ENCODE results near the gene SPOCK1. TPM values are rescaled to one million over a fixed set of nuclear protein-coding genes. Genes with fewer than 3 reads are reported as not detected.
A peak's percentile ranks its signal among the peaks of the same experiment; 100 is the strongest.

Gene SPOCK1
- total RNA-seq, 1 experiment from 2014 or later = 10.9 TPM

GRCh38 chr5:137136991-137137632 is 362.0 kb downstream of the SPOCK1 start:
- Histone ChIP-seq H4K5ac (ENCODE audit: insufficient read length, low read depth, low read length) (no peak overlapping the region), H3K56ac (ENCODE audit: insufficient read length, low read depth, low read length) (no peak overlapping the region), H3K27ac (ENCODE audit: insufficient read length, low read depth, low read length) (no peak overlapping the region), H3T11ph (ENCODE audit: low read length) (no peak overlapping the region), H2BK5ac (ENCODE audit: insufficient read length, low read length) (no peak overlapping the region), H4K91ac (ENCODE audit: insufficient read length, low read depth, low read length) (no peak overlapping the region), H3K23ac (ENCODE audit: insufficient read length, low read depth, low read length) (no peak overlapping the region), H3K9me3 (ENCODE audit: control insufficient read depth, low read depth, low read length) (no peaks in the 10 kb centered on the region), H4K8ac (replicated peaks; ENCODE audit: insufficient read length, low read depth, low read length) (no peak overlapping the region), H3K27me3 (ENCODE audit: insufficient read depth, low read length) (no peaks in the 10 kb centered on the region), H3K9ac (ENCODE audit: extremely low read depth, insufficient read length, low read length) (no peak overlapping the region), H2BK20ac (ENCODE audit: low read depth, low read length, poor library complexity, severe bottlenecking) (no peak overlapping the region), H2AK5ac (ENCODE audit: insufficient read length, low read length) (no peak overlapping the region), H3K4me2 (ENCODE audit: insufficient read depth, insufficient read length, low read length) (no peak overlapping the region), H4K20me1 (ENCODE audit: control insufficient read depth, insufficient read depth, insufficient read length) (no peaks in the 10 kb centered on the region), H3K14ac (ENCODE audit: insufficient read depth, low read length) (no peak overlapping the region), H2BK15ac (ENCODE audit: low read depth, low read length) (no peak overlapping the region), H3K23me2 (ENCODE audit: insufficient read length, low read depth, low read length, poor library complexity, severe bottlenecking) (no peaks in the 10 kb centered on the region), H2BK12ac (ENCODE audit: insufficient read length, low read depth, low read length) (no peak overlapping the region), H3K79me1 (ENCODE audit: insufficient read depth, low read depth, low read length, poor library complexity, severe bottlenecking) (no peaks in the 10 kb centered on the region), H3K4ac (ENCODE audit: low read depth, low read length) (no peak overlapping the region), H3K18ac (ENCODE audit: insufficient read length, low read depth, low read length) (no peak overlapping the region), H2BK120ac (ENCODE audit: low read depth, low read length, poor library complexity, severe bottlenecking) (no peak overlapping the region), H3K4me1 (ENCODE audit: insufficient read depth, low read length) (no peaks in the 10 kb centered on the region), H3K79me2 (ENCODE audit: insufficient read depth, low read length) (no peaks in the 10 kb centered on the region), H2AFZ (ENCODE audit: low read length) (no peak overlapping the region)
- H3K36me3 Mint-ChIP-seq (ENCODE audit: insufficient read depth in 1 of 3, low read depth in 3 of 3) = no peaks in the 10 kb centered on the region
- no peak overlapping the region for H3K4me3 Mint-ChIP-seq
- DNase-seq = peak; percentile 14
- H3K4me1 Mint-ChIP-seq = peaks cover 16 to 23% of the 10 kb centered on the region in 2 experiments
- no peaks in the 10 kb centered on the region for H3K9me3 Mint-ChIP-seq
- peak overlapping the region in 1 of 3 experiments; percentile 55; a peak in 2 of 7 replicates for H3K27ac Mint-ChIP-seq
- no peaks in the 10 kb centered on the region for H3K27me3 Mint-ChIP-seq (ENCODE audit: low read depth)
- WGBS (ENCODE audit: extremely low coverage, insufficient read length, low lambda C conversion rate) = no CpG with 5 or more reads among the region's 3 CpGs
- TF ChIP-seq, protein P1, sequence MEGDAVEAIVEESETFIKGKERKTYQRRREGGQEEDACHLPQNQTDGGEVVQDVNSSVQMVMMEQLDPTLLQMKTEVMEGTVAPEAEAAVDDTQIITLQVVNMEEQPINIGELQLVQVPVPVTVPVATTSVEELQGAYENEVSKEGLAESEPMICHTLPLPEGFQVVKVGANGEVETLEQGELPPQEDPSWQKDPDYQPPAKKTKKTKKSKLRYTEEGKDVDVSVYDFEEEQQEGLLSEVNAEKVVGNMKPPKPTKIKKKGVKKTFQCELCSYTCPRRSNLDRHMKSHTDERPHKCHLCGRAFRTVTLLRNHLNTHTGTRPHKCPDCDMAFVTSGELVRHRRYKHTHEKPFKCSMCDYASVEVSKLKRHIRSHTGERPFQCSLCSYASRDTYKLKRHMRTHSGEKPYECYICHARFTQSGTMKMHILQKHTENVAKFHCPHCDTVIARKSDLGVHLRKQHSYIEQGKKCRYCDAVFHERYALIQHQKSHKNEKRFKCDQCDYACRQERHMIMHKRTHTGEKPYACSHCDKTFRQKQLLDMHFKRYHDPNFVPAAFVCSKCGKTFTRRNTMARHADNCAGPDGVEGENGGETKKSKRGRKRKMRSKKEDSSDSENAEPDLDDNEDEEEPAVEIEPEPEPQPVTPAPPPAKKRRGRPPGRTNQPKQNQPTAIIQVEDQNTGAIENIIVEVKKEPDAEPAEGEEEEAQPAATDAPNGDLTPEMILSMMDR (conservative IDR thresholded peaks at IDR 0.05) = no peak

All from H9 (cell line).